ENCODE results near the gene C18orf63.
"Not testable (repeated sequence)": the region's sequence is repeated elsewhere in the genome, so short reads cannot be mapped to it uniquely, and the experiment has no call there.

Gene C18orf63

GRCh38 chr18:74315464-74316256 is at the start of gene C18orf63:
Gene C18orf63 (plus strand): TSS chr18:74315839. CDS start chr18:74317866, 2,027 bp downstream.
- no peak for DNase-seq

GRCh38 chr18:74266161-74266560 is 49.5 kb upstream of the C18orf63 start:
- no peak for DNase-seq

GRCh38 chr18:74268175-74268574 is 47.5 kb upstream of the C18orf63 start:
- no peak for DNase-seq

GRCh38 chr18:74268933-74269620 is 46.6 kb upstream of the C18orf63 start:
- no peak for DNase-seq

GRCh38 chr18:74271635-74272034 is 44.0 kb upstream of the C18orf63 start:
- no peak for DNase-seq

GRCh38 chr18:74273394-74273793 is 42.2 kb upstream of the C18orf63 start:
- DNase-seq: no peak

GRCh38 chr18:74274700-74275099 is 40.9 kb upstream of the C18orf63 start:
- DNase-seq: no peak

GRCh38 chr18:74275736-74276135 is 39.9 kb upstream of the C18orf63 start:
- DNase-seq: no peak

GRCh38 chr18:74276609-74277008 is 39.0 kb upstream of the C18orf63 start:
- DNase-seq: no peak

GRCh38 chr18:74277296-74277695 is 38.3 kb upstream of the C18orf63 start:
- DNase-seq: no peak

GRCh38 chr18:74278058-74278457 is 37.6 kb upstream of the C18orf63 start:
- no peak for DNase-seq

GRCh38 chr18:74278983-74279382 is 36.7 kb upstream of the C18orf63 start:
- no peak for DNase-seq

GRCh38 chr18:74281011-74281979 is 34.3 kb upstream of the C18orf63 start:
- no peak for DNase-seq

- no peak for DNase-seq
Measured at GRCh38 chr18:74281980-74282754, 33.5 kb upstream of the C18orf63 start.

GRCh38 chr18:74282755-74283554 is 32.7 kb upstream of the C18orf63 start:
- DNase-seq: peak; percentile 27 to 40

GRCh38 chr18:74283646-74284045 is 32.0 kb upstream of the C18orf63 start:
- no peak for DNase-seq

GRCh38 chr18:74284191-74284979 is 31.3 kb upstream of the C18orf63 start:
- DNase-seq: no peak

- no peak for DNase-seq
Measured at GRCh38 chr18:74284980-74285355, 30.7 kb upstream of the C18orf63 start.

- not testable (repeated sequence) for DNase-seq
Measured at GRCh38 chr18:74285583-74285982, 30.1 kb upstream of the C18orf63 start.

- DNase-seq: no peak
Measured at GRCh38 chr18:74286106-74286855, 29.4 kb upstream of the C18orf63 start.

All from activated T-cell treated with anti-CD3 and anti-CD28 coated beads, Interleukin-2, amount 50 U/mL, for 48 hours (primary cell).